ENCODE data around the gene NCOA7.

NCOA7 gene, protein sequence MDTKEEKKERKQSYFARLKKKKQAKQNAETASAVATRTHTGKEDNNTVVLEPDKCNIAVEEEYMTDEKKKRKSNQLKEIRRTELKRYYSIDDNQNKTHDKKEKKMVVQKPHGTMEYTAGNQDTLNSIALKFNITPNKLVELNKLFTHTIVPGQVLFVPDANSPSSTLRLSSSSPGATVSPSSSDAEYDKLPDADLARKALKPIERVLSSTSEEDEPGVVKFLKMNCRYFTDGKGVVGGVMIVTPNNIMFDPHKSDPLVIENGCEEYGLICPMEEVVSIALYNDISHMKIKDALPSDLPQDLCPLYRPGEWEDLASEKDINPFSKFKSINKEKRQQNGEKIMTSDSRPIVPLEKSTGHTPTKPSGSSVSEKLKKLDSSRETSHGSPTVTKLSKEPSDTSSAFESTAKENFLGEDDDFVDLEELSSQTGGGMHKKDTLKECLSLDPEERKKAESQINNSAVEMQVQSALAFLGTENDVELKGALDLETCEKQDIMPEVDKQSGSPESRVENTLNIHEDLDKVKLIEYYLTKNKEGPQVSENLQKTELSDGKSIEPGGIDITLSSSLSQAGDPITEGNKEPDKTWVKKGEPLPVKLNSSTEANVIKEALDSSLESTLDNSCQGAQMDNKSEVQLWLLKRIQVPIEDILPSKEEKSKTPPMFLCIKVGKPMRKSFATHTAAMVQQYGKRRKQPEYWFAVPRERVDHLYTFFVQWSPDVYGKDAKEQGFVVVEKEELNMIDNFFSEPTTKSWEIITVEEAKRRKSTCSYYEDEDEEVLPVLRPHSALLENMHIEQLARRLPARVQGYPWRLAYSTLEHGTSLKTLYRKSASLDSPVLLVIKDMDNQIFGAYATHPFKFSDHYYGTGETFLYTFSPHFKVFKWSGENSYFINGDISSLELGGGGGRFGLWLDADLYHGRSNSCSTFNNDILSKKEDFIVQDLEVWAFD

GRCh38 chr6:125790358-125791150 lies at the start of gene NCOA7:
NCOA7 (plus strand) TSS chr6:125790960; CDS start chr6:125815355, 24,395 bp downstream.
- DNase-seq = peak; percentile 94

DNA sequence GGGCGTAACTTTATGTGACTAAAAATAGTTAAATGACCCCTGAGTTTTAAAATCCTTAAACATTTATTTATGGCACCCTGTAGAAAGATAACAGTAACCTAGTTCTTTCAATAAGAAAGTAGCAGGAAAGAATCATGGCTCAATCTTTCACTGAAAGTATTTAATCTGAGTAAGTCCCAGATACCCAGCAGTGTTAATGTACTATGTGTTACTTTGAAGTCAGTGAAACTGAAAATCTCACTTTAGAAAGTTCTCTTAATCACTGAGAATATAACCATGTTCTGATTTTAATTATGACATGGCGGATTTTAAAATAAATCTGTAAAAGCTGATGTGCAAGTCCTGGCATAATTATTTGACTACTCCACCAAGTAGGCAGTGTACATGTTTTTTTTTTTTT lies 49.4 kb upstream of the NCOA7 start:
- DNase-seq = no peak

DNA sequence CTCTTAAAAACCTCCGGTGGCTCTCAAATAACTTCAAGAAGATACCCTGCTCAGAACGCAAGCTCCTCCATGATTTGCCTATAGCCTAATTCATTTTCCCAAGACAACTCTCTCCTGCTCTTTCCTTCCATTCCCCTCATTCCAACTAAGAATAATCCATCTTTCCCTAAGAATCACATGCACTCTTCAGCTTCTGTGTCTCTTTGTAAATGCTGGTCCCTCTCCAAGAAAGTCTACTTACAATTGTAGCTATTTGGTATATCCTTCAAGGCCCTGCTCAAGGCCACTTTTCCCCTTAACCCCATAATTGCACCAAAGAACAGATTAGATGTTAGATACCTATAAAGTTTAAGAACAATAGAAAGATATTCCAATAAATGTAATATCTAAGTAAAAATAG lies 48.7 kb upstream of the NCOA7 start:
- DNase-seq = no peak

DNA sequence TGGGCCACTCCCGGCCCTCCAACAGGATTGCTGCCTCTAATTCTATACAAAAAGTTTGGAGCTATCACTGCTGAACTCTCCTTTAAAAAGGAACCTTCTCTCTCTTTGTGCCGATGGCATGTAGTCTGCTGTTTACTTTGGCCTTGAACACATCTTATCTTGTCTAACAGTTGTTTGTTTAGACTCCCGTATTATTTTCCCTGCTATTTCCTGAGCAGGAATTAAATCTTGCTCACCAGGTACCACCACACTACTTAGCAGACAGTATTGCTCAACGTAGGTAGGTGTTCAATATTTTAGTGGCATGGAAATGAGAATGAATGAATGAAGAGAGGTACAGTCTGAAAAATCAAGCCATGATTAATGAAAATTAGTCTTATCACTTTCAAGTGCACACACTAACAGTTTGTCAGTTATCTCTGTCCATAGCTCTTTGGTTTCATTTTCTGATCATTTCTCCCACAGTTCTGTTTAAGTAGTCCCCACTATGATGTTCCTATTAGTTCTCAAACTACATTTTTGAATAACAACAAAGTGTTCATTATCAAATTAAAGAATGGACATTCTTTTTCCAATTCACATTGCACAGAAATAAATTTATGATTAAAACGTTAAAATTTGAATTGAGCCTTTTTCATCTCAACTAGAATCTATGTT lies 48.2 kb upstream of the NCOA7 start:
- no peak for DNase-seq

DNA sequence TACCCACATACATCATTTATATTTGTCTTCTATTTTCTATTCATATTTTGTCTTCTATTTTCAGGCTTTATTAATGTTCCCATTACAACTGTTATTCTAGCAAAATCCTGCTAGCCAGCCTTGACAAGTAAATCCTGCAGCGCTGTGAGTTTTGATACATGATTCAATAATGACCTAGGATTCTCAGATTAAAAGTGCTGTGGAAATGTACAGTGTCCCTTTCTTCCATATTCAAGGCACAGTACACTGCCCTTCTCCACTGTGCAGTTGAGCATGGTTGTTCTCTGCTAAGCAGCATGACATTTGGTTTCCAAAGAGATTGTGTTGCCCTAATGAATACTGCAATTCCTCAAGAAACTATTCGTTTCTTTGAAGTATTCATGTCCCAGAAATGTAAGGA lies 47.2 kb upstream of the NCOA7 start:
- DNase-seq = no peak

DNA sequence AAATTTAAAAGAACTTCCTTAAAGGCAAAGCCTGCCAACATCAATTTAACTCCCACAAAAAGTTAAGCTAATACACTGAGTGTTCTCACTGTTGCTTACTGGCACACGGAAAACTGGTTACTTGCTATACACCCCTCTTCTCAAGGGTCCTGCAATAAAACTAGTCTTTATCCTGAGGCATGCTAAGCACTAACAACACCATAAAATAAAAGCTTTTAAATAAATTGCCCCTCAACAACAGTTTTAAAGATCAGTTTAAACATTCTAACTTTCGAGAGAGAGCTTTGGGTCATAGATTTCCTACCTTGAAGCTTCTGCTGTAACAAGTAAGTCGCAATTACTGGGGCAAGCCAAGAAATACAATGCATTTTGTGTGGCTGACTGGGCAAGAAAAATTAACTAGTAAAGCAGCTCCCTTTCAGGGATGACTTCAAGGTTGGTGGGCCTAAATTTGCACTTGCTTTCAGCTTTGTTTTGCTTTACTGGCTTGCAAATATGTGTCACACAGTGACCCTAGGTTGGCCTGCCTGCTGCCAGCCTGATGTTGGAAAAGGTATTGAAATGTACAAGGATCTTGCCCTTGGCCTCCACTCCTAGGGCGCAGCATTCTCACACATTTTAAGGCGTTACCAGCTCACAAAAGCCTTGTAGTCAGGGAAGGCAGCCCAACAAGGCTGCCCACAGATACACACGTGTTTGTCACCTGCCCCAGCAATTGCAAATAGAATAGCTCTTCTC lies 45.3 kb upstream of the NCOA7 start:
- peak; percentile 60 for DNase-seq

- peak; percentile 57 for DNase-seq
These were observed 44.7 kb upstream of the NCOA7 start for GRCh38 chr6:125746019-125746414.

DNA sequence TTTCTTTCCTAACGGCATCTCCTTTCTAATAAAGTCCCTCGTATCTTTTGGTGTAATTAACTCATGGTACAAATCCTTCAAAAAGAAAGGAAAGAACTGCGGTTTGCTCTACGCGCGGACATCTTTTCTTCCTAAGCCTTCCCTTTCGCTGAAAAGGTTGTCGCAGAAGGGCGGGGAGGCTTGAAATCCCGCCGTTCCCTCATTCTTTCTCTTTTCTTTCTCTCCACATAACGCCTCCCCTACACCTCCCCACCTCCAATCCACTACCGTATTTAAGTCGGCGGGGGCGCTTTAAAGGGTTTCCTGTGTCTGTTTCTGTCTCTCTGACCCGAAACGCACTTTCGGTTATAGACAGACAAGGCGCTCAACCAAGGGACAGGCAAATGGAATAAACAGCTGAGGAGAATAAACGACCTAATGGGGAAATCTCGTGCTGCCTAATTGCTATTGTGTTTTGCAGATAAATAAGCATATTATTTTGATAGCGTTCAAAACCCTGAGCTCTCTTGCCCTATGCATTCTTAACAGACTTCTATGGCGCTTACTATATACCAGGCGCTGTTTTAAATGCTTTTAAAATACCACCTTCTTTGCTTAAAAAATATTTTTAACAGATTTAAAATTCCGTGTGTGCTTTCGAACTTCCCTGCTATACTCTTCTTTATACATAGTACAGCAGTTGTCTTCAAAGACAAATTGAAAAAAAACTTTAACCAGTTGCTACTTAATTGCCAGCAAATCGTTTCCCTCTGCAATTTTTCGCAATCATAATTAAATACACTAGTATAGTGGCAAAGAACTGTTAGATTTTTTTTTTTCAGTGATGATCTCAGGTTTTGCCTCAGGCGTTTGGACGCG lies 43.8 kb upstream of the NCOA7 start:
- peak; percentile 87 for DNase-seq

- DNase-seq = peak; percentile 79
These were observed 43.0 kb upstream of the NCOA7 start for GRCh38 chr6:125747589-125748405.

DNA sequence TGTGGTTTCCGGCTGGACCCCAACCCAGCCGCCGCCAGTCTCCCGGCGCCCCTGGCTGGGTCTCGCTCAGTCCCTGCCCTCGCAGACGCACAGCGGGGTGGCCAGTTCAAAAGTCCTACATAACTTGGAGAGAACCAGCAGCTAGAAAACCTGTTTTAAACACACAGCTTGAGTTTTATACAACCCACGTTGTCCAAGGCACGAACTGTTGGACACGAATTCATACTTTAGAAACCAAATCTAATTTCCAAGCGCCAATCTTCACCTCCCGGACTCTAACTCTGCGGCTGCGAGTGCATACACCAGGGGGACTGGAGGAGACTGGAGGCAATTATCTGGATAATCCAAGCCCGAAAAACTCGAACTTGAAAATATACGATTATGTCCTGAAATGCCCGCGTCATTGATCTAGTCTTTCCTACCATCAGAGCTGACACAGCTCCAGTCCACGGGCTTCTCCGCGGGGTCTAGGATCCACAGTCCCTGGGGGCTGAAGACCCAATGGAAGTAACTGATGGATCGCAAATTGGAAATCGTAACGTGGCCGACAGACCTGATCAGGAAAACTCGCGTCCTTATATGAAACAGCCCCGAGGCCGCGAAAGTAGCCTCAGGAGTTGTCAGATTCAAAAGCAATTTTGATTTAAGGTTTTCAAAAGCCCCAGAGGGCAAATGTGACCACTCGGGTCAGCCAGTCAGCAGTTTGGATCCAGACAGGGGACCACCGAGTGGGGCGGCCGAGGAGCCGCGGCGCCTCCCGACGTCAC lies 42.2 kb upstream of the NCOA7 start:
- DNase-seq = peak; percentile 81

DNA sequence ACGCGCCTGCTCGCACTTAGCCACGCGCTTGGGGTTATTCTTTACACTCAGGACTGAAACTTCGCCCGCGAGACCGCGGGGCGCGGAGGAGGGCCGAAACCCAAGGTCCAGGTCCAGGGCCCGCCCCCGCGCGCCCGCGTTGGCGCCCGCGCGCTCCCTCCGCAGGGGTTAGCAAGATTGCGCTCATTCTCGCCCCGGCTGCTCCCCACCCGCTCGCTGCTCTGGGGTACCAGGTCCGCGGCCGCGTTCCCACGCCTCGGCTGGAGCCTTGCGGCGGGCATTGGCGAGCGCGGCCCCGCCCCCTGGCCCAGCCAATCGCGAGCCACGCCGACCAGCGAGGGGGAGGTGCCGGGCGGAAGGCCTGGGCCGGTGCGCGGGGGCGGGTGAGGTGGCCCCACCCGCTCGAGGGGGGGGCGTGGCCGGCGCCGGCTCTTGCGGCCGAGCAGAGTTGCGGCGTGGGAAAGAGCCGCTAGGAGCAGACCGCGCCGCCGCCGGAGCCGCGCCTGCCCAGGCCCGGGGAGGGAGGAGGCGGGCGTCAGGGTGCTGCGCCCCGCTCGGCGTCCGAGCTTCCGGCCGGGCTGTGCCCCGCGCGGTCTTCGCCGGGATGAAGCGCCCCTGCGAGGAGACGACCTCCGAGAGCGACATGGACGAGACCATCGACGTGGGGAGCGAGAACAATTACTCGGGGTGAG lies 41.4 kb upstream of the NCOA7 start, which contains the start of gene HEY2:
Gene HEY2 (plus strand): TSS at position 460 of the 692 bp plus-strand sequence. CDS start 145 bp downstream, at position 605.
- peak; percentile 96 for DNase-seq

GRCh38 chr6:125749865-125750691 lies 40.7 kb upstream of the NCOA7 start:
- peak; percentile 82 for DNase-seq

DNA sequence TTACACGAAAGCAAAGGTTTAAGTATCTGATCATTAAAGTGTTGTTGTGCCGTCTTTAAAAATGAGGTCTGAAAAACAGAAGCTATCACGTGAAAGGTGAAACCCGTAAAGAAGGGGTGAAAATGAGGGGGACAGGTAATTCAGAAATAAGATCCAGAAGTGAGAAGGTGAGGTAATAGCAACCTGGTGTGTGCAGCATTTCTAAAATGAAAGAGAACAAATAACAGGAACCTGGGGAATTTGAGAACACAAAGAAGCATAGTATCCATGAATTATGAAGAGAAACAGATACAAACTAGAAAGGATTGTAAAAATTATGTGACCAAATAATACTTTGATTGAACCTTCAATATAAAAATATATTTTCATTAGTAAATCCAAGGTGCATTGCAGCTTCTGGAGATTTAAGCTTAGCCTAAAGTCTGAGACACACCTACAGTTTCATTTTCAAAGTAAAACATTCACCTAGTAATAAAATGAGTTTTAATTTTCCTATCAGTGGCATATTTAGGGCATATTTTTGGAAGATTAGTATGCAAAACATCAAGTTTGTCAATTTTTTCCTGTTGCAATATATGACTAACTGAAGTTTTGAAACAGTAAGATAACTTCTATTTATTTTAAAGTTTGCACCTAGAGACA lies 39.9 kb upstream of the NCOA7 start:
- DNase-seq = no peak

DNA sequence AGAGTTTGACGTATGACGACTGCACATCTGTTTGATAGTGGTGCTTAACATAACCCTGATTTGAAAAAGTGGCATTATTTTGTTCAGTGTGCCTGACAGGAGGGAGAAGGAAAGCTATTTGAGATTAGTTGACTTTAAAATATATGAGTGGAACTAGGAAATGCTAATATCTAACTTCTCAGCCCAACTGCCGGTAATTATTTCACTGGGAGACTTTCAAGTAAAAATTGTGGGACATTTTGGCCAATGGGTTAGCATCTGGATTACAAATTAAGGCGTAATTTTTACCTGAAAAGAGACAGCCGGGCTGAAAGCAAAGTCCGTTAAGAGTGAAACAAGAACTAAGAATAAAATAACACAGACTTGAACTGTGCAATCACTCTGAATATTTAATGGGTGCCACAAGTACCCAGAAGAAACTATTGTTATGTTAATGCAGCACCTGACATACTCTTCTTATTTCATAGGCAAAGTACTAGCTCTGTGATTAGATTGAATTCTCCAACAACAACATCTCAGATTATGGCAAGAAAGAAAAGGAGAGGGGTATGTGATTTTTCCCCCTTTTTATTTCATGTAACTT lies 39.3 kb upstream of the NCOA7 start:
- DNase-seq = no peak

DNA sequence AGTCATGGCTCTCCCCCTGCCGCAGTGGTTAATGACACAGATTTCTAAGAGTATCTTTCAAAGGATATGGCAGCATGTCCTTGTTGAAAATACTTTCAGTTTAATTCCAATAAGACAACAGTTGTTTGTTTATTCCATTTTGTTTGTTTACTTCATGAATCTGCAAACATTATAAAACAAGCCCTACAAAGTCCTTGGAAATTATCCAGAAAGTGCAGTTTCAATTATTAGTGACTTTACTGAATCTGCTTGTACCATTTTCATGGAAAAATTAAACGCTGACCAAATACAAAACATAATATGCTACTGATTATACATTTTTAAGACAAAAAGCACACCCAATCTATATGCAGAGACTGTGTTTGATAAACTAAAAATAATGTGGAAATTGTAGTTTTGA lies 38.0 kb upstream of the NCOA7 start:
- DNase-seq = peak; percentile 16

- DNase-seq = peak; percentile 50
These were observed 37.4 kb upstream of the NCOA7 start for GRCh38 chr6:125753218-125753936.

Measured in eye (tissue), 1 donor.